NAMALWA (cell line): ENCODE data around the gene APBA1.

Experiments used
- DNase-seq: peaks from one replicate; pipeline ENCODE4 v3.0.0-alpha.2; 2015; ENCODE audit warnings: low spot score

Gene APBA1

GRCh38 chr9:69657269-69657668, 14.9 kb downstream of the APBA1 start:
- no peak for DNase-seq

- DNase-seq: peak; percentile 9
Observed at GRCh38 chr9:69655065-69655464, 17.1 kb downstream of the APBA1 start.

GRCh38 chr9:69653261-69653660, 18.9 kb downstream of the APBA1 start:
- DNase-seq: no peak

GRCh38 chr9:69649566-69650250, 22.5 kb downstream of the APBA1 start:
- DNase-seq: no peak

GRCh38 chr9:69647804-69648203, 24.4 kb downstream of the APBA1 start:
- DNase-seq: no peak

- no peak for DNase-seq
Observed at GRCh38 chr9:69646810-69647209, 25.4 kb downstream of the APBA1 start.

GRCh38 chr9:69645488-69645887, 26.7 kb downstream of the APBA1 start:
- DNase-seq: peak; percentile 2

- no peak for DNase-seq
Observed at GRCh38 chr9:69643098-69643497, 29.1 kb downstream of the APBA1 start.

GRCh38 chr9:69637817-69638200, 34.4 kb downstream of the APBA1 start:
- no peak for DNase-seq

- no peak for DNase-seq
Observed at GRCh38 chr9:69637193-69637816, 34.9 kb downstream of the APBA1 start.

GRCh38 chr9:69633716-69634115, 38.5 kb downstream of the APBA1 start:
- no peak for DNase-seq

GRCh38 chr9:69632768-69633167, 39.4 kb downstream of the APBA1 start:
- no peak for DNase-seq

- DNase-seq: no peak
Observed at GRCh38 chr9:69627281-69627680, 44.9 kb downstream of the APBA1 start.

- DNase-seq: no peak
Observed at GRCh38 chr9:69623276-69623675, 48.9 kb downstream of the APBA1 start.

GRCh38 chr9:69622676-69623075, 49.5 kb downstream of the APBA1 start:
- no peak for DNase-seq

- no peak for DNase-seq
Observed at GRCh38 chr9:69621730-69622460, 50.3 kb downstream of the APBA1 start.

- DNase-seq: no peak
Observed at GRCh38 chr9:69620731-69621130, 51.4 kb downstream of the APBA1 start.

- no peak for DNase-seq
Observed at GRCh38 chr9:69619233-69619632, 52.9 kb downstream of the APBA1 start.

- DNase-seq: no peak
Observed at GRCh38 chr9:69617006-69617405, 55.2 kb downstream of the APBA1 start.

GRCh38 chr9:69615880-69616279, 56.3 kb downstream of the APBA1 start:
- no peak for DNase-seq

- DNase-seq: peak; percentile 2
Observed at GRCh38 chr9:69611221-69611620, 61.0 kb downstream of the APBA1 start.

GRCh38 chr9:69609156-69609555, 63.0 kb downstream of the APBA1 start:
- no peak for DNase-seq

- DNase-seq: no peak
Observed at GRCh38 chr9:69606089-69606488, 66.1 kb downstream of the APBA1 start.
